ENCODE data around the gene SSRP1. TPM values are rescaled to one million over a fixed set of nuclear protein-coding genes. Genes with fewer than 3 reads are reported as not detected.

Gene SSRP1
- total RNA-seq, 1 donor from 2014 or later, result 99.4 TPM

DNA sequence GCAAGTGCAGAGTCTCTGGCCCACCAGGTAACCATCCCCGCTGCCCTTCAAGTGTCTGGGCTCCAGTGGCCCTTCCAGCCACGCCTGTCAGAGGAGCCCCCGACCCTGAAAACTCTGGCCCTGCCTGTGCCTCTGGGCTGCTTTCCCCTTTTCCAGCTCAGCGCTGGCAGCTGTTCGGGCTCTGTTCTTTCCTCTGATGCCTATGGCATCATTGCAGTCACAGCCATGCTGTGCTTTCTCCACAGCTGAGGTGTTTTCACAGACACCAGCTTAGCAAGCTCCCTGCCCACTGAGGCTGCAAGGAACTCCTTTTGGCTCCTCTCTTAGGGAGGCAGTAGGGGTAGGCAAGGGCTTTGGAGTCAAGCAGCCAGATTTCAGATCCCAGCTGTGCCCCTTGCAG is 23.7 kb upstream of the SSRP1 start:
- Mint-ChIP-seq H3K9me3 (ENCODE audit: unreplicated experiment) (no peaks in the 10 kb centered on the region), H3K36me3 (ENCODE audit: unreplicated experiment) (no peaks in the 10 kb centered on the region), H3K4me3 (ENCODE audit: unreplicated experiment) (no peak overlapping the region)

DNA sequence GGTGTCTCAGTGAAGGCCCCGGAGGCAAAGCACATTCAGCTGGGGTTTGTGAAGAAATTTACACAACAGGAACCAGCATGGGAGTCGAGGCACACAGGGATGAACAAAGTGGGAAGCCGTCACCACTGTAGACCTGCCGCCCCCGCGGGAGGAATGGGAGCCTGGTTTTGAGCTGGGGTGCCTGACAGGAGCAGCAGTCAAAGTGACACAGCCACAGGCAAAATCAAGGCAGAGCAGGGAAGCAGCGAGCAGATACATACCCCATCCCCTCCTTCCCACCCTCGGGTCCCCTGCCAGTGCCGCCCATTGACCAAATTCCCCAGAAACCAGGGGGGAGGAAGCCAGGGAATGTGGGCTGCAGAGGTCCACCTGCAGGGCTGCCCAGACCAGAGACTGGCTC is 23.3 kb upstream of the SSRP1 start:
- Mint-ChIP-seq H3K4me3 (ENCODE audit: unreplicated experiment) (no peak overlapping the region), H3K4me1 (ENCODE audit: unreplicated experiment) (peaks cover 3% of the 10 kb centered on the region), H3K9me3 (ENCODE audit: unreplicated experiment) (no peaks in the 10 kb centered on the region), H3K27me3 (ENCODE audit: unreplicated experiment) (peaks cover 38% of the 10 kb centered on the region), H3K27ac (ENCODE audit: unreplicated experiment) (no peak overlapping the region), H3K36me3 (ENCODE audit: unreplicated experiment) (no peaks in the 10 kb centered on the region)
- TF ChIP-seq, protein P1, sequence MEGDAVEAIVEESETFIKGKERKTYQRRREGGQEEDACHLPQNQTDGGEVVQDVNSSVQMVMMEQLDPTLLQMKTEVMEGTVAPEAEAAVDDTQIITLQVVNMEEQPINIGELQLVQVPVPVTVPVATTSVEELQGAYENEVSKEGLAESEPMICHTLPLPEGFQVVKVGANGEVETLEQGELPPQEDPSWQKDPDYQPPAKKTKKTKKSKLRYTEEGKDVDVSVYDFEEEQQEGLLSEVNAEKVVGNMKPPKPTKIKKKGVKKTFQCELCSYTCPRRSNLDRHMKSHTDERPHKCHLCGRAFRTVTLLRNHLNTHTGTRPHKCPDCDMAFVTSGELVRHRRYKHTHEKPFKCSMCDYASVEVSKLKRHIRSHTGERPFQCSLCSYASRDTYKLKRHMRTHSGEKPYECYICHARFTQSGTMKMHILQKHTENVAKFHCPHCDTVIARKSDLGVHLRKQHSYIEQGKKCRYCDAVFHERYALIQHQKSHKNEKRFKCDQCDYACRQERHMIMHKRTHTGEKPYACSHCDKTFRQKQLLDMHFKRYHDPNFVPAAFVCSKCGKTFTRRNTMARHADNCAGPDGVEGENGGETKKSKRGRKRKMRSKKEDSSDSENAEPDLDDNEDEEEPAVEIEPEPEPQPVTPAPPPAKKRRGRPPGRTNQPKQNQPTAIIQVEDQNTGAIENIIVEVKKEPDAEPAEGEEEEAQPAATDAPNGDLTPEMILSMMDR (IDR thresholded peaks at IDR 0.05), result no peak
- DNase-seq (ENCODE audit: extremely low spot score, unreplicated experiment), result no peak

More for the DNA sequence above, 23.7 kb upstream of the SSRP1 start:
- no peak for DNase-seq (ENCODE audit: extremely low spot score, unreplicated experiment)
- TF ChIP-seq, protein P1 (IDR thresholded peaks at IDR 0.05), result no peak
- peaks cover 3% of the 10 kb centered on the region for H3K4me1 Mint-ChIP-seq (ENCODE audit: unreplicated experiment)
- H3K27ac Mint-ChIP-seq (ENCODE audit: unreplicated experiment), result no peak overlapping the region
- H3K27me3 Mint-ChIP-seq (ENCODE audit: unreplicated experiment), result peaks cover 38% of the 10 kb centered on the region

DNA sequence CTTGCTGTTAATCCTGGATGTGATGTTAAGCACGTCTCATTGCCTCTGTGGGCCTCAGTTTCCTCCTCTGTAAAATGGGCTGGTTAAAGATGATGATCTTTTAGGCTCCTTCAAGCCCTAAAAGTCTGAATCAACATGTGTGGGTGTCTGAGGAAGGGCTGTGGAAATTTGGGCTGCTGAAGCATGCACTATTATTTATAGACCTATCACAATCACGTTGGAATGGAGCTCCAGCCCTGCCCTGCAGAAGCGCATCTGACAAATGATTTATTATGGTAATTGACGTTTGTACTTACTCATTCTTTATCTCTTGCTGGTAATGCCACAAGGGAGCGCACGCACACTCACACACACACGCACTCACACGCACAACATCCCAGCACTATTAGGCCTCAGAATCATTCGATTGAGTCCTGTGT is 22.9 kb upstream of the SSRP1 start:
- no peak overlapping the region for H3K4me3 Mint-ChIP-seq (ENCODE audit: unreplicated experiment)
- H3K36me3 Mint-ChIP-seq (ENCODE audit: unreplicated experiment), result no peaks in the 10 kb centered on the region
- TF ChIP-seq, protein P1 (IDR thresholded peaks at IDR 0.05), result no peak
- peaks cover 36% of the 10 kb centered on the region for H3K27me3 Mint-ChIP-seq (ENCODE audit: unreplicated experiment)
- H3K9me3 Mint-ChIP-seq (ENCODE audit: unreplicated experiment), result no peaks in the 10 kb centered on the region
- no peak for DNase-seq (ENCODE audit: extremely low spot score, unreplicated experiment)
- H3K4me1 Mint-ChIP-seq (ENCODE audit: unreplicated experiment), result peaks cover 3% of the 10 kb centered on the region
- H3K27ac Mint-ChIP-seq (ENCODE audit: unreplicated experiment), result no peak overlapping the region

DNA sequence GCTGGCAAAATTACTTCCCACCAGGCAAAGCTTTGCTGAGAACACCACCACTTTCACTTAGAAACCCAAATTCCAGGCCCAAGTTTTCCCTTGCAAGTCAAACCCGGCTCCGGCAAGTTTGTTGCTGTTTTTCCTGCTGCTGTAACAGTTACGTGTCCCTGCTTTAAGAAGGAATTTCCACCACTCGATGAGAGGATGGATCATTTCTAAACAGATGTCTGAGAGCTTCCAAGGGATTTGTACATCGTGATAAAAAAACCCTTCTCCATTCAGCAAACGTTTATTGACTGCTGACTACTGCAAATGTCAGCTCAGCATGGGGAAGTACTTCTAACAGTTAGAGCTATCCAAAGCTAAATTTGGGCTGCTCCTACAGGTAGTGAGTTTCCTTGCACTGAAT is 22.2 kb upstream of the SSRP1 start:
- Mint-ChIP-seq H3K4me3 (ENCODE audit: unreplicated experiment) (no peak overlapping the region), H3K36me3 (ENCODE audit: unreplicated experiment) (no peaks in the 10 kb centered on the region), H3K9me3 (ENCODE audit: unreplicated experiment) (no peaks in the 10 kb centered on the region), H3K27me3 (ENCODE audit: unreplicated experiment) (peaks cover 29% of the 10 kb centered on the region), H3K27ac (ENCODE audit: unreplicated experiment) (no peak overlapping the region), H3K4me1 (ENCODE audit: unreplicated experiment) (peaks cover 3% of the 10 kb centered on the region)
- no peak for DNase-seq (ENCODE audit: extremely low spot score, unreplicated experiment)
- TF ChIP-seq, protein P1 (IDR thresholded peaks at IDR 0.05), result no peak

DNA sequence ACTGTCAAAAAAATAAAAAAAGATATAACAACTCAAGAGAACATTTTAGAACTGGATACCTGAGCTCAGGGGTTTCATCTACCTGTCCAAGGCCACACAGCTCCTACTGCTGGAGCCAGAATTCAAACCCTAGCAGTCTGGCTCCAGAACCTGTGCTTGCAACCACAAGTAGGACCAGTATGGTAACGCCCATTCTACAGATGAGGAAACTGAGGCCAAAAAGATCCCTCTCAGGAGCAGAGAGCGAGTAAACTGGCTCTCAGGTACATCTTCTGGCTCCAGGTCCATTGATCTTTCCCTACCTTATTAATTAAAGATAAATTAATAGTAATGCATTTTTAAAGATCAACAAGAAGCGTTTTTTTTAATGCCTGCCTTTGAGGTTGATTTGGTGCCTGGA is 21.6 kb upstream of the SSRP1 start:
- H3K36me3 Mint-ChIP-seq (ENCODE audit: unreplicated experiment), result no peaks in the 10 kb centered on the region
- no peak overlapping the region for H3K4me3 Mint-ChIP-seq (ENCODE audit: unreplicated experiment)
- no peaks in the 10 kb centered on the region for H3K9me3 Mint-ChIP-seq (ENCODE audit: unreplicated experiment)
- no peak overlapping the region for H3K27ac Mint-ChIP-seq (ENCODE audit: unreplicated experiment)
- no peak for DNase-seq (ENCODE audit: extremely low spot score, unreplicated experiment)
- peaks cover 3% of the 10 kb centered on the region for H3K4me1 Mint-ChIP-seq (ENCODE audit: unreplicated experiment)
- TF ChIP-seq, protein P1 (IDR thresholded peaks at IDR 0.05), result no peak
- H3K27me3 Mint-ChIP-seq (ENCODE audit: unreplicated experiment), result peaks cover 33% of the 10 kb centered on the region

Measured in osteocyte (in vitro differentiated cells).